HL-60 (cell line): ENCODE results near the gene MYCBPAP.

Source experiments
- DNase-seq, 2 experiments: peaks; one replicate each; pipeline ENCODE4 v3.0.0-alpha.2; 2010 to 2020; ENCODE audit warnings: low read depth in 1 of 2, low spot score in 1 of 2
- H3K27ac ChIP-seq: fragments of 250-450 bp; sonication (Bioruptor Pico); replicated peaks from 2 replicates; pipeline ENCODE4 v1.5.1; 2020; ENCODE audit warnings: mild to moderate bottlenecking, moderate library complexity
- H3K27me3 ChIP-seq: fragments of 250-450 bp; sonication (Bioruptor Pico); 2 replicates; pipeline ENCODE4 v1.5.1; 2021; ENCODE audit warnings: mild to moderate bottlenecking, moderate library complexity; ENCODE audit not compliant: insufficient read depth, poor library complexity, severe bottlenecking
- H3K4me3 ChIP-seq: replicated peaks from 2 replicates; pipeline ENCODE4 v1.5.1; 2011; ENCODE audit warnings: mild to moderate bottlenecking, control low read depth, low read length; ENCODE audit not compliant: insufficient read depth
- GABPA ChIP-seq: IDR thresholded peaks from 2 replicates; pipeline ENCODE4 v1.6.1; 2012; ENCODE audit warnings: low read depth
- POLR2AphosphoS5 ChIP-seq: IDR thresholded peaks from 2 replicates; pipeline ENCODE4 v1.6.1; 2012; ENCODE audit warnings: low read depth
- SPI1 ChIP-seq: IDR thresholded peaks from 2 replicates; pipeline ENCODE4 v1.6.1; 2012; ENCODE audit warnings: low read depth, mild to moderate bottlenecking, borderline replicate concordance
- TF ChIP-seq, protein P1 (sequence below): IDR thresholded peaks from 2 replicates; pipeline ENCODE4 v1.6.1; 2012; ENCODE audit warnings: low read depth; ENCODE audit not compliant: insufficient replicate concordance
- TF ChIP-seq, protein P2 (sequence below): IDR thresholded peaks from one replicate; pipeline ENCODE4 v1.5.1; 2011; ENCODE audit warnings: low read length, control low read depth, inconsistent platforms; ENCODE audit not compliant: insufficient read depth

The MYCBPAP gene

GRCh38 chr17:50534222-50534978 lies 26.2 kb downstream of the MYCBPAP start:
- DNase-seq = no peak
- TF ChIP-seq GABPA (no peak), SPI1 (no peak), POLR2AphosphoS5 (no peak)
- TF ChIP-seq, protein P1, sequence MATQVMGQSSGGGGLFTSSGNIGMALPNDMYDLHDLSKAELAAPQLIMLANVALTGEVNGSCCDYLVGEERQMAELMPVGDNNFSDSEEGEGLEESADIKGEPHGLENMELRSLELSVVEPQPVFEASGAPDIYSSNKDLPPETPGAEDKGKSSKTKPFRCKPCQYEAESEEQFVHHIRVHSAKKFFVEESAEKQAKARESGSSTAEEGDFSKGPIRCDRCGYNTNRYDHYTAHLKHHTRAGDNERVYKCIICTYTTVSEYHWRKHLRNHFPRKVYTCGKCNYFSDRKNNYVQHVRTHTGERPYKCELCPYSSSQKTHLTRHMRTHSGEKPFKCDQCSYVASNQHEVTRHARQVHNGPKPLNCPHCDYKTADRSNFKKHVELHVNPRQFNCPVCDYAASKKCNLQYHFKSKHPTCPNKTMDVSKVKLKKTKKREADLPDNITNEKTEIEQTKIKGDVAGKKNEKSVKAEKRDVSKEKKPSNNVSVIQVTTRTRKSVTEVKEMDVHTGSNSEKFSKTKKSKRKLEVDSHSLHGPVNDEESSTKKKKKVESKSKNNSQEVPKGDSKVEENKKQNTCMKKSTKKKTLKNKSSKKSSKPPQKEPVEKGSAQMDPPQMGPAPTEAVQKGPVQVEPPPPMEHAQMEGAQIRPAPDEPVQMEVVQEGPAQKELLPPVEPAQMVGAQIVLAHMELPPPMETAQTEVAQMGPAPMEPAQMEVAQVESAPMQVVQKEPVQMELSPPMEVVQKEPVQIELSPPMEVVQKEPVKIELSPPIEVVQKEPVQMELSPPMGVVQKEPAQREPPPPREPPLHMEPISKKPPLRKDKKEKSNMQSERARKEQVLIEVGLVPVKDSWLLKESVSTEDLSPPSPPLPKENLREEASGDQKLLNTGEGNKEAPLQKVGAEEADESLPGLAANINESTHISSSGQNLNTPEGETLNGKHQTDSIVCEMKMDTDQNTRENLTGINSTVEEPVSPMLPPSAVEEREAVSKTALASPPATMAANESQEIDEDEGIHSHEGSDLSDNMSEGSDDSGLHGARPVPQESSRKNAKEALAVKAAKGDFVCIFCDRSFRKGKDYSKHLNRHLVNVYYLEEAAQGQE = no peak
- TF ChIP-seq, protein P2, sequence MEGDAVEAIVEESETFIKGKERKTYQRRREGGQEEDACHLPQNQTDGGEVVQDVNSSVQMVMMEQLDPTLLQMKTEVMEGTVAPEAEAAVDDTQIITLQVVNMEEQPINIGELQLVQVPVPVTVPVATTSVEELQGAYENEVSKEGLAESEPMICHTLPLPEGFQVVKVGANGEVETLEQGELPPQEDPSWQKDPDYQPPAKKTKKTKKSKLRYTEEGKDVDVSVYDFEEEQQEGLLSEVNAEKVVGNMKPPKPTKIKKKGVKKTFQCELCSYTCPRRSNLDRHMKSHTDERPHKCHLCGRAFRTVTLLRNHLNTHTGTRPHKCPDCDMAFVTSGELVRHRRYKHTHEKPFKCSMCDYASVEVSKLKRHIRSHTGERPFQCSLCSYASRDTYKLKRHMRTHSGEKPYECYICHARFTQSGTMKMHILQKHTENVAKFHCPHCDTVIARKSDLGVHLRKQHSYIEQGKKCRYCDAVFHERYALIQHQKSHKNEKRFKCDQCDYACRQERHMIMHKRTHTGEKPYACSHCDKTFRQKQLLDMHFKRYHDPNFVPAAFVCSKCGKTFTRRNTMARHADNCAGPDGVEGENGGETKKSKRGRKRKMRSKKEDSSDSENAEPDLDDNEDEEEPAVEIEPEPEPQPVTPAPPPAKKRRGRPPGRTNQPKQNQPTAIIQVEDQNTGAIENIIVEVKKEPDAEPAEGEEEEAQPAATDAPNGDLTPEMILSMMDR = no peak
- no peak overlapping the region for H3K4me3 ChIP-seq
- no peak overlapping the region for H3K27ac ChIP-seq
- H3K27me3 ChIP-seq = peaks cover 31% of the 10 kb centered on the region

- Histone ChIP-seq H3K4me3 (no peak overlapping the region), H3K27ac (no peak overlapping the region), H3K27me3 (peaks cover 31% of the 10 kb centered on the region)
- DNase-seq = no peak
- no peak for TF ChIP-seq POLR2AphosphoS5
- TF ChIP-seq, protein P2 = no peak
- no peak for TF ChIP-seq SPI1
- TF ChIP-seq, protein P1 = no peak
- TF ChIP-seq GABPA = no peak
Observed at GRCh38 chr17:50534979-50535326, 26.7 kb downstream of the MYCBPAP start.

GRCh38 chr17:50535407-50535806 lies 27.2 kb downstream of the MYCBPAP start:
- H3K27ac ChIP-seq = no peak overlapping the region
- no peak for TF ChIP-seq POLR2AphosphoS5
- TF ChIP-seq, protein P2 = no peak
- TF ChIP-seq GABPA = no peak
- no peak for TF ChIP-seq SPI1
- TF ChIP-seq, protein P1 = no peak
- DNase-seq = no peak
- no peak overlapping the region for H3K4me3 ChIP-seq
- H3K27me3 ChIP-seq = peaks cover 31% of the 10 kb centered on the region
